NT2/D1 (cell line): ENCODE data around the gene TMEM175.

ENCODE experiments used
- SUZ12 ChIP-seq: IDR thresholded peaks from 2 replicates; pipeline ENCODE4 v1.6.1; 2011; ENCODE audit not compliant: insufficient read length, insufficient read depth; ENCODE audit errors: extremely low read depth
- ZNF274 ChIP-seq: IDR thresholded peaks from 2 replicates; pipeline ENCODE4 v1.6.1; 2011; ENCODE audit warnings: mild to moderate bottlenecking, low read depth, low read length

DNA sequence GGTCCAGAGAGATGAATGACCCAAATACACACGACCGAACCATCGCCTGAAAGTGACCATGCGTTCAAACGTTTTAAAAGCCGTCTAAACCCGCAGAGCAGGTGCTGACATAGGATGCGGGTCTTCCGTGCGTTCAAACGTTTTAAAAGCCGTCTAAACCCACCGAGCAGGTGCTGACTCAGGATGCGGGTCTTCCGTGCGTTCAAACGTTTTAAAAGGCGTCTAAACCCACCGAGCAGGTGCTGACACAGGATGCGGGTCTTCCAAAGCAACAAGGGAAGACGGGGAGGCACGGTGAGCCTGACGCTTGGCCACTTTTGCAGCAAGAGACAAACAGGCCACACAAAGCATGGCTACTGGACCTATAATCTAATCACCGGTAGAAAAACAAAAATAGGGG, 47.4 kb upstream of the TMEM175 start:
- TF ChIP-seq ZNF274 (no peak), SUZ12 (no peak)
